Neural progenitor cell (in vitro differentiated cells): ENCODE data around the gene GMDS.

Source experiments
- EZH2 ChIP-seq: fragments of 200-600 bp; sonication (generic); IDR thresholded peaks from 2 replicates; pipeline ENCODE4 v1.6.1; 2017; ENCODE audit warnings: antibody characterized with exemption, mild to moderate bottlenecking, moderate library complexity
- EZH2phosphoT487 ChIP-seq: fragments of 200-600 bp; sonication (generic); IDR thresholded peaks from 2 replicates; pipeline ENCODE4 v1.6.1; 2017; ENCODE audit warnings: antibody characterized with exemption
- TF ChIP-seq, protein P1 (sequence below): fragments of 200-600 bp; sonication (generic); IDR thresholded peaks from 2 replicates; pipeline ENCODE4 v1.5.1; 2017; ENCODE audit warnings: antibody characterized with exemption, mild to moderate bottlenecking

DNA sequence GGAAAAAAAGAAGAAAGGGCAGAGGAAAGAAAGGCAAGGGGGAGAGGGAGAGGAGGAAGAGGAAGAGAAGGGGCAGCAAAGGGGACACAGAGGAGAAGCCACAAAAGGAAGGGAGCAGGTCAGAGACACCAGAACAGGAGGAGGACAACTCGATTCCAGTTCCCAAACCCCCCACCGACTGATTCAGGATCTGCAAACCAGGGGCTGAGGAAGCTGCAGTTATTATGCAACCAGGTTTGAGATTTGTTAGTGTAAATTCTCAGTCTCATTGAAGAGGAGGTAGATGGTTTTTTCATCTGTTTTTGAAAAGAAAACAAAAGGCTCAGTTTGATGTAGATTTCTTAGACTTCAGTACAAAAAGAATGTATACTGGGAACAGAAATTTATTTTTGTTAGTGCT is 432.9 kb downstream of the GMDS start:
- TF ChIP-seq, protein P1, sequence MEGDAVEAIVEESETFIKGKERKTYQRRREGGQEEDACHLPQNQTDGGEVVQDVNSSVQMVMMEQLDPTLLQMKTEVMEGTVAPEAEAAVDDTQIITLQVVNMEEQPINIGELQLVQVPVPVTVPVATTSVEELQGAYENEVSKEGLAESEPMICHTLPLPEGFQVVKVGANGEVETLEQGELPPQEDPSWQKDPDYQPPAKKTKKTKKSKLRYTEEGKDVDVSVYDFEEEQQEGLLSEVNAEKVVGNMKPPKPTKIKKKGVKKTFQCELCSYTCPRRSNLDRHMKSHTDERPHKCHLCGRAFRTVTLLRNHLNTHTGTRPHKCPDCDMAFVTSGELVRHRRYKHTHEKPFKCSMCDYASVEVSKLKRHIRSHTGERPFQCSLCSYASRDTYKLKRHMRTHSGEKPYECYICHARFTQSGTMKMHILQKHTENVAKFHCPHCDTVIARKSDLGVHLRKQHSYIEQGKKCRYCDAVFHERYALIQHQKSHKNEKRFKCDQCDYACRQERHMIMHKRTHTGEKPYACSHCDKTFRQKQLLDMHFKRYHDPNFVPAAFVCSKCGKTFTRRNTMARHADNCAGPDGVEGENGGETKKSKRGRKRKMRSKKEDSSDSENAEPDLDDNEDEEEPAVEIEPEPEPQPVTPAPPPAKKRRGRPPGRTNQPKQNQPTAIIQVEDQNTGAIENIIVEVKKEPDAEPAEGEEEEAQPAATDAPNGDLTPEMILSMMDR, result no peak
- TF ChIP-seq EZH2 (no peak), EZH2phosphoT487 (no peak)
